ENCODE data around the gene CRYBA4. TPM values are rescaled to one million over a fixed set of nuclear protein-coding genes. Genes with fewer than 3 reads are reported as not detected.

CRYBA4 gene
- total RNA-seq, 1 experiment from 2014 or later: not detected

DNA sequence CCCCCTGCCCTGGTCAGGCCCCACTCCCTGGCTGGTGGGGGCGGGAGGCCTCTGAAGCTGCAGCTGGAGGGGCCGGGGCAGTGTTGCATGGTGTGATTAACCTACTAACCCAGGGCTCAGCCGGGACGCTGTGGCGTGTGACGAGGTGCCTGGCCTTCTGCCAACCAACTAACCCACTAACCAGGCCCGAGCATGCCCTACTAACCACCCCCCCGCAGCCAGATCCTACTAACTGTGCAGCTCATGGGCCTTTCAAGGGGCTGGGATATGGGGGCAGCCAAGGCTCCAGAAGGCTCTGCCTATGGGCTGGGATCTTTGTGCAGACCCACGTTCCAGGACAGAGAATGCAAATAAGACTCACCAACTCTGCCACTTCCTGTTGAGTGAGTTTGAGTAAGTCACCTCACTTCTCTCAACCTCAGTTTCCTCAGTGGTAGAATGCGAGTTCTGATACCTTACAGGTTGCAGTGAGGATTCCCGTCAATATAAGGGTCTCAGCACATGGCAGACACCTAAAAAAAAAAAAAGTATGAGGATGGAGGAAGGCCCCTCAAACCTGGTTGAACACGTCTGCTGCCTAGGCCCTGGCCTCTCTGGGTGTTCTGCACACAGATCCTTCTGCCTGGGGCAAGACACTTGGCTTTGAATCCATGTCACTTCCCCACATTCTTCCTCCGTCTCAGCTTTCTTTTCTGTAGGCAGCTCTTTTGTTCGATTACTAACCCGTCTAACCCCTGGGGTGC is 49.7 kb downstream of the CRYBA4 start:
- Mint-ChIP-seq H3K4me1 (ENCODE audit: insufficient read depth, unreplicated experiment) (peaks cover 37% of the 10 kb centered on the region), H3K4me3 (ENCODE audit: unreplicated experiment) (peak overlapping the region; percentile 89), H3K27me3 (ENCODE audit: insufficient read depth, unreplicated experiment) (no peaks in the 10 kb centered on the region), H3K27ac (ENCODE audit: low read depth, unreplicated experiment) (peak overlapping the region; percentile 99), H3K36me3 (ENCODE audit: insufficient read depth, unreplicated experiment) (peaks cover 5% of the 10 kb centered on the region), H3K9me3 (ENCODE audit: unreplicated experiment) (no peaks in the 10 kb centered on the region)
- TF ChIP-seq, protein P1, sequence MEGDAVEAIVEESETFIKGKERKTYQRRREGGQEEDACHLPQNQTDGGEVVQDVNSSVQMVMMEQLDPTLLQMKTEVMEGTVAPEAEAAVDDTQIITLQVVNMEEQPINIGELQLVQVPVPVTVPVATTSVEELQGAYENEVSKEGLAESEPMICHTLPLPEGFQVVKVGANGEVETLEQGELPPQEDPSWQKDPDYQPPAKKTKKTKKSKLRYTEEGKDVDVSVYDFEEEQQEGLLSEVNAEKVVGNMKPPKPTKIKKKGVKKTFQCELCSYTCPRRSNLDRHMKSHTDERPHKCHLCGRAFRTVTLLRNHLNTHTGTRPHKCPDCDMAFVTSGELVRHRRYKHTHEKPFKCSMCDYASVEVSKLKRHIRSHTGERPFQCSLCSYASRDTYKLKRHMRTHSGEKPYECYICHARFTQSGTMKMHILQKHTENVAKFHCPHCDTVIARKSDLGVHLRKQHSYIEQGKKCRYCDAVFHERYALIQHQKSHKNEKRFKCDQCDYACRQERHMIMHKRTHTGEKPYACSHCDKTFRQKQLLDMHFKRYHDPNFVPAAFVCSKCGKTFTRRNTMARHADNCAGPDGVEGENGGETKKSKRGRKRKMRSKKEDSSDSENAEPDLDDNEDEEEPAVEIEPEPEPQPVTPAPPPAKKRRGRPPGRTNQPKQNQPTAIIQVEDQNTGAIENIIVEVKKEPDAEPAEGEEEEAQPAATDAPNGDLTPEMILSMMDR (IDR thresholded peaks at IDR 0.05; ENCODE audit: unreplicated experiment): no peak
- ChIA-PET POLR2A (interaction anchor here (0.7 to 1.6 kb wide), 2 partner anchors 8 to 12 kb away, joined by 3 read pairs; no protein-coding TSS in a partner anchor), CTCF (interaction anchor here (0.6 to 1.2 kb wide), 5 partner anchors 10 to 251 kb away, joined by 3 to 5 read pairs (median 4); no protein-coding TSS in a partner anchor)
- BruUV-seq (replicated peaks): no TSS peak
- DNase-seq (ENCODE audit: unreplicated experiment): peak; percentile 45
- intact Hi-C loops (cut with micrococcal nuclease): loop anchor here (10.0 kb wide), 2 partner anchors 733 to 1133 kb away; partner anchors contain the start of gene MN1

DNA sequence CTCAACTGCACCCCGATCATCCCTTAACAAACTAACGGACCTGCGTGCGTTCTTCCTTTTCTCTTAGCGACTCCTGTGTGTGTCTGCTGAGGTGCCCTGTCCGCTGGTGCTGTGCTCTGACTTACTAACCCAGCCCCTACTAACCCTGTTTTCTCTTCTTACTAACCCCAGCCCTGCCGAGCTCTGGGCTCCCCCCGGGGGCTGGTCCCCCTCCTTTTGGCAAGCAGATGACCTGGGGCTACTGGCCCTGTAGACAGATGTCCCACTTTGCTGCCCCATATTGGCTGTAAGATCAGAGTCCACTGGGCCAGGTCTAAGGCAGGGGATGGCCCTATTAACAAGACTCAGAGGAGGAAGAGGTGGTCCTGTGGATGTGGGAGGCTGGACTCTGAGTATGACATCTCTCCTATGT is 50.3 kb downstream of the CRYBA4 start:
- ChIA-PET CTCF (interaction anchor here (0.5 to 1.2 kb wide), 6 partner anchors 10 to 701 kb away, joined by 3 to 6 read pairs (median 4); no protein-coding TSS in a partner anchor), POLR2A (interaction anchor here (0.7 to 2.0 kb wide), 6 partner anchors 8 to 803 kb away, joined by 3 to 14 read pairs (median 6); partner anchors contain the start of genes HPS4, SRRD and TFIP11)
- peaks cover 37% of the 10 kb centered on the region for H3K4me1 Mint-ChIP-seq (ENCODE audit: insufficient read depth, unreplicated experiment)
- no peak for DNase-seq (ENCODE audit: unreplicated experiment)
- peak overlapping the region; percentile 89 for H3K4me3 Mint-ChIP-seq (ENCODE audit: unreplicated experiment)
- H3K36me3 Mint-ChIP-seq (ENCODE audit: insufficient read depth, unreplicated experiment): peaks cover 5% of the 10 kb centered on the region
- TF ChIP-seq, protein P1 (IDR thresholded peaks at IDR 0.05; ENCODE audit: unreplicated experiment): no peak
- H3K27me3 Mint-ChIP-seq (ENCODE audit: insufficient read depth, unreplicated experiment): no peaks in the 10 kb centered on the region
- intact Hi-C loops (cut with micrococcal nuclease): loop anchor here (10.0 kb wide), 2 partner anchors 733 to 1133 kb away; partner anchors contain the start of gene MN1
- no peaks in the 10 kb centered on the region for H3K9me3 Mint-ChIP-seq (ENCODE audit: unreplicated experiment)
- H3K27ac Mint-ChIP-seq (ENCODE audit: low read depth, unreplicated experiment): peak overlapping the region; percentile 99
- no TSS peak for BruUV-seq (replicated peaks)

GRCh38 chr22:26672590-26673468 is 51.1 kb downstream of the CRYBA4 start:
- intact Hi-C loops (cut with micrococcal nuclease): loop anchor here (10.0 kb wide), 2 partner anchors 732 to 1132 kb away; partner anchors contain the start of gene MN1
- TF ChIP-seq, protein P1 (IDR thresholded peaks at IDR 0.05; ENCODE audit: unreplicated experiment): peak; percentile 37
- ChIA-PET CTCF (interaction anchor here (0.5 to 1.7 kb wide), 13 partner anchors 9 to 1348 kb away, joined by 3 to 6 read pairs (median 3); no protein-coding TSS in a partner anchor), POLR2A (interaction anchor here (0.8 to 2.0 kb wide), 13 partner anchors 8 to 1247 kb away, joined by 3 to 14 read pairs (median 3); partner anchors contain the start of genes HPS4, PITPNB, SRRD and TFIP11)
- BruUV-seq (replicated peaks): no TSS peak
- no peaks in the 10 kb centered on the region for H3K27me3 Mint-ChIP-seq (ENCODE audit: insufficient read depth, unreplicated experiment)
- H3K4me3 Mint-ChIP-seq (ENCODE audit: unreplicated experiment): peak overlapping the region; percentile 89
- peak; percentile 94 for DNase-seq (ENCODE audit: unreplicated experiment)
- no peaks in the 10 kb centered on the region for H3K9me3 Mint-ChIP-seq (ENCODE audit: unreplicated experiment)
- H3K4me1 Mint-ChIP-seq (ENCODE audit: insufficient read depth, unreplicated experiment): peaks cover 37% of the 10 kb centered on the region
- peak overlapping the region; percentile 99 for H3K27ac Mint-ChIP-seq (ENCODE audit: low read depth, unreplicated experiment)
- peaks cover 5% of the 10 kb centered on the region for H3K36me3 Mint-ChIP-seq (ENCODE audit: insufficient read depth, unreplicated experiment)

All from MCF 10A (cell line).